Measurements from ENCODE around the gene RYR2.

GRCh38 chr1:237166593-237167101 lies 124.7 kb downstream of the RYR2 start:
- TF ChIP-seq CTCF (IDR thresholded peaks at IDR 0.05) (no peak), POLR2A (IDR thresholded peaks at IDR 0.05) (no peak), EP300 (IDR thresholded peaks at IDR 0.05) (no peak)

Measured in suprapubic skin (tissue), 3 donors.